Right lobe of liver (tissue), 6 donors: ENCODE results near the gene GGT6. TPM values are rescaled to one million over a fixed set of nuclear protein-coding genes. Genes with fewer than 3 reads are reported as not detected.

Source experiments
- ATAC-seq, 4 donors: fragments of 200-7000 bp; cut with Tn5 transposase; one replicate each; pipeline ENCODE4 v1.9.1; 2020; ENCODE audit warnings: mild to moderate bottlenecking in 4 of 4, moderate library complexity in 4 of 4
- DNase-seq, 3 donors: peaks; one replicate each; pipeline ENCODE4 v3.0.0-alpha.2; 2020
- H3K27ac ChIP-seq, 3 donors: fragments of 200-600 bp; one replicate each; pipeline ENCODE4 v1.8.0; 2022
- H3K27me3 ChIP-seq, 2 donors: fragments of 200-600 bp; one replicate each; pipeline ENCODE4 v1.8.0; 2022
- H3K36me3 ChIP-seq, 4 donors: fragments of 200-600 bp; sonication (generic) in 1 of 4; one replicate each; pipeline versions ENCODE4 v1.5.1 to v1.8.0; 2017 to 2022; ENCODE audit warnings: control low read depth in 1 of 4
- H3K4me1 ChIP-seq, 4 donors: fragments of 200-600 bp; sonication (generic) in 1 of 4; one replicate each; pipeline versions ENCODE4 v1.5.1 to v1.8.0; 2017 to 2022; ENCODE audit warnings: control low read depth in 1 of 4
- H3K4me3 ChIP-seq, 3 donors: fragments of 200-600 bp; one replicate each; pipeline ENCODE4 v1.8.0; 2022
- H3K9me3 ChIP-seq, 4 donors: fragments of 200-600 bp; sonication (generic) in 1 of 4; one replicate each; pipeline versions ENCODE4 v1.5.1 to v1.8.0; 2017 to 2022; ENCODE audit warnings: control low read depth in 1 of 4
- CTCF ChIP-seq, 4 donors: fragments of 200-600 bp in 3 of 4; fragments of 450-650 bp in 1 of 4; IDR thresholded peaks; one replicate each; pipeline versions ENCODE4 v1.5.1 to v1.8.0; 2016 to 2022; ENCODE audit warnings: antibody characterized with exemption in 4 of 4, mild to moderate bottlenecking in 2 of 4
- POLR2A ChIP-seq: fragments of 450-650 bp; IDR thresholded peaks from one replicate; pipeline ENCODE4 v1.6.1; 2017; ENCODE audit warnings: antibody characterized with exemption, mild to moderate bottlenecking
- WGBS: methylation state at CpG from one replicate; pipeline ENCODE4 v1.1.6; 2018; ENCODE audit warnings: low coverage, low lambda C conversion rate; ENCODE audit not compliant: insufficient coverage; ENCODE audit errors: missing lambda C conversion rate; 5-methylcytosine and 5-hydroxymethylcytosine counted together
- intact Hi-C, 2 donors: fragments of 100-400 bp; cut with DNase I; formaldehyde crosslinking; loops; one replicate each; pipeline versions ENCODE4 v1.11.2 to v1.14.1; 2022
- total RNA-seq, 6 experiments: library from RNA; depleted of rRNA in 2 of 6; stranded (reverse); fragments of >200 nt in 2 of 6; fragmentation: NEBNext Ultra II Directional in 3 of 6; extraction: Animal tissue kit (Norgen Biotek cat#: 25700) in 3 of 6; gene quantifications; one replicate each; pipeline versions ENCODE4 v1.1.0 to v1.2.4, GENCODE V29; 2016 to 2023
- donor health status: DM: no; HTN: yes; CAD: no.
- donor health status: DM: no; HTN: no; CAD: no.
- donor health status: DM: no; HTN: no; CAD: no.
- donor health status: DM: no; HTN: yes; CAD: no.
- donor health status: DM: no; HTN: yes; CAD: no.

The GGT6 gene
- total RNA-seq, 6 experiments from 2014 or later: 0.09 to 0.92 (median 0.27) TPM

GRCh38 chr17:4522661-4523060 lies 37.7 kb downstream of the GGT6 start:
- Histone ChIP-seq H3K27me3 (no peaks in the 10 kb centered on the region), H3K4me3 (no peak overlapping the region), H3K27ac (no peak overlapping the region), H3K9me3 (no peaks in the 10 kb centered on the region), H3K36me3 (no peaks in the 10 kb centered on the region), H3K4me1 (no peaks in the 10 kb centered on the region)
- DNase-seq (no peak), ATAC-seq (peak in 1 of 4 donors; percentile 14)
- WGBS: 73% methylated on average over 5 of the region's 6 CpGs
- intact Hi-C loops: no loop called here
- TF ChIP-seq CTCF (IDR thresholded peaks at IDR 0.05): no peak
- no peak for TF ChIP-seq POLR2A

DNA sequence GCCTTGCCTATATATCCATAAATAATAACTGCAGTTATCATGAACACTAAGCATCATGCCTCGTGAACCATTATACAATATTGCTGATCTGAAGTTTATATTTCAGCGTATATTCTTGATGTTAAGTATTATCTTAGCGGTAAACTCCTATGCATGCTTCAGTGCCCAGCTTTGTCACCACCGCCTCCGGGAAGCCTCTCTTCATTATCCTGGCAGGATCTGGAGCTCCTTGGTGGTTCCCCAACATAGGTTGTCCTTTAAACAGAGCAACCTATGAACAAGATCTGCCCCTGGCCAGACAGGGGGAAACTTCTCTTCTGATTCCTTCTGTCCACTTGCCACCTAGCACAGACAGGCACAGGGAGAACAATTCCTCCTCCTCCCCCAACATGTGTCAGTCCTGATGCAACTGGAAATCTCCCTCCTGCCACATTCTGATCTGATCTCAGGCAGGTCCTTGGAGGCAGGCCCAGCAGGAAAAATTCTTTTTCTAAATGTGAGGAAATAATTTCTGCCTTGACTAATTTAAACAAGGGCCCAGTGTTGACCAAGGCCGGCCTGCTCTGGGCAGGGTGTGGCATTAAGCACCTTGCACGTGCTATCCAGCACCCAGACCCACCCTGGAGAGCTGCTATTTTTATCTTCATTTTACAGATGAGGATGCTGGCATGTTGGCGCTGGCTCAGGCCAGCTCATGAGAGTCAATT lies 39.3 kb downstream of the GGT6 start:
- no peaks in the 10 kb centered on the region for H3K4me1 ChIP-seq
- no peak overlapping the region for H3K4me3 ChIP-seq
- no peaks in the 10 kb centered on the region for H3K9me3 ChIP-seq
- peak in 2 of 4 donors; percentile 14 to 34 for ATAC-seq
- WGBS: 87% methylated on average over 8 of the region's 8 CpGs
- no peaks in the 10 kb centered on the region for H3K36me3 ChIP-seq
- intact Hi-C loops: no loop called here
- TF ChIP-seq CTCF (IDR thresholded peaks at IDR 0.05) (no peak), POLR2A (no peak)
- DNase-seq: no peak
- H3K27me3 ChIP-seq: no peaks in the 10 kb centered on the region
- H3K27ac ChIP-seq: no peak overlapping the region

DNA sequence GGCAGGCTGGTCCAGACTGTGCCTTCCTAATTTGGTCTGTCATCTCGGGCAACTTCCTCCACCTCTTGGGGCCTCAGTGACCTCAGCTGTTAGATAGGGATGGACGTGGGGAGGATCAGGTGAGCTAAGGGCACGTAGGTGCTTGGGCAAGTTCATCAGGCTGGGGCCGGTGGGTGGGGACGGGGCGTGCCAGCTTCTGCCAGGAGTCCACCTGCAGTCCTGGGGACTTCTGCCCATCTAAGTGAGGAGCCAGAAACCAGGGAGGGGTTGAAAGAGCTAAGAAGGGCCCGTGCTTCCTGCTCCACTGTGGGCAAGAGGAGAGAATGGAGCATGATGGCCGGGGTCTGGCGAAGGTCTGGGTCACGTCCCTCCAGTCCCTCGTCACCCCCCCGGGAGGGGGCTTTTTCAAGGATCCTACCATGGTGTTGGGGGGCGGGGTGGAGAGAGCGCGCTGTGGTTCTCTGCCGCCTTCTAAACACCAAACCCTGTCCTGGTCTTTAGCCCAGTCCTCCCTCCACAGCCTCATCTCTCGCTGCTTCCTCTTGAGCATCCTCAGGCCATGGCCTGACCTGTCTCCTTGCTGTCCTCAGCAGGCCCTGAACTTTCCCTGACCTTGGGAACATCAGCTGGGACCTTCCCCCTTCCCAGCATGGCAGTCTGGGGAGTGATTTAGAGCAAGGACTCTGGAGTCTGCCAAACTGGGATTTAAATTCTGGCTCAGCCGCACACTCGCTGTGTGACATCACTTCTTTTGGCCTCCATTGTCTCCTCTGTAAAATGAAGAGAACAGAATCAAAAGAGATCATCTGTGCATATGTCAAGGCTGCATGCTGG lies 40.1 kb downstream of the GGT6 start:
- no peaks in the 10 kb centered on the region for H3K9me3 ChIP-seq
- intact Hi-C loops: no loop called here
- no peak for TF ChIP-seq CTCF (IDR thresholded peaks at IDR 0.05)
- TF ChIP-seq POLR2A: no peak
- peak overlapping the region; percentile 15 to 68 (median 29) for H3K27ac ChIP-seq
- H3K27me3 ChIP-seq: no peaks in the 10 kb centered on the region
- no peaks in the 10 kb centered on the region for H3K36me3 ChIP-seq
- H3K4me3 ChIP-seq: no peak overlapping the region
- DNase-seq (no peak), ATAC-seq (peak in 3 of 4 donors; percentile 5 to 34 (median 29))
- 78% methylated on average over 13 of the region's 19 CpGs for WGBS
- no peaks in the 10 kb centered on the region for H3K4me1 ChIP-seq

- DNase-seq (peak in 1 of 3 donors; percentile 75), ATAC-seq (peak; percentile 55 to 70 (median 58))
- 68% methylated on average over 4 of the region's 14 CpGs for WGBS
- no peaks in the 10 kb centered on the region for H3K36me3 ChIP-seq
- intact Hi-C loops: no loop called here
- peak overlapping the region; percentile 15 to 75 (median 40) for H3K27ac ChIP-seq
- H3K27me3 ChIP-seq: no peaks in the 10 kb centered on the region
- TF ChIP-seq POLR2A: no peak
- no peak for TF ChIP-seq CTCF (IDR thresholded peaks at IDR 0.05)
- no peaks in the 10 kb centered on the region for H3K9me3 ChIP-seq
- H3K4me3 ChIP-seq: no peak overlapping the region
- H3K4me1 ChIP-seq: no peaks in the 10 kb centered on the region
Measured at GRCh38 chr17:4519361-4519788, 41.0 kb downstream of the GGT6 start.
